ENCODE data around the gene NCR3LG1. TPM values are rescaled to one million over a fixed set of nuclear protein-coding genes. Genes with fewer than 3 reads are reported as not detected.
A peak's percentile ranks its signal among the peaks of the same experiment; 100 is the strongest.

NCR3LG1 gene
- total and polyA plus RNA-seq, 2 donors from 2014 or later = 0.71 to 4.5 TPM

- no peak for FAIRE-seq
- intact Hi-C loops (cut with DNase I) = no loop called here
- peaks cover 0 to 10% (median 0%) of the 10 kb centered on the region in 3 donors for H3K4me1 ChIP-seq (ENCODE audit: control insufficient read depth in 2 of 3, insufficient read depth in 2 of 3, low read depth in 1 of 3, low read length in 3 of 3)
Measured at GRCh38 chr11:17411418-17411817, 59.8 kb downstream of the NCR3LG1 start.

DNA sequence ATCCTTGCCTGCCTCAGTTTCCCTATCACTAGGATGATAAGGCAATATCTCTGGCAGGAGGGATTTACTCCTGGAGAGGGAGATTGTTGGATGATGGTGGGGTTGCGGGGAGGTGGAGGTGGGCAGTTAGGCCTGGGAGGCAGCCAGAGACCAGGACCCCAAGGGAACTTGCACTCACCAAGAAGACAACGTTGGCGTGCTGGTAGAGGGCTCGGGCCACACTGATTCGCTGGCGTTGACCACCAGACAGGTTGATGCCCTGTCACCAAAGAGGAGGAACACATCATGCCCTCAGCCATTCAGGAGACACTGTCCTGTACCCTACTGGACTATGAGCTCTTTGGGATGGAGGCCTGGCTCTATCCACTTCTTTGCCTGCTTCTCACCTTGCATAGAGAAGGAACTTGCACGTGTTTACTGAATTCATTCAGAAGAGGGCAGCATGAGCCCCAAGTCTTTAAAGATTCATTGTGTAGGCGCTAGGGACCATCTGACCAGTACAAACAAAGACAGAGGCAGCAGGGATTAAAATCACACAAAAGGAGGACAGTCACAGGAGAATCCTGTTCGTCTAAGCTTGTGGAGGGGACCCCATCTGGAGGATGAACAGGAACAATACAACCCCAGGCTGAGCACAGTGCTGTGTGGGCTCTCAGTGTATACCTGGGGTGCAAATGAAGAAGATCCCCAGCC lies 61.0 kb downstream of the NCR3LG1 start:
- H3K9me3 ChIP-seq (ENCODE audit: control insufficient read depth in 2 of 3, insufficient read depth in 1 of 3, low read length in 3 of 3) = no peaks in the 10 kb centered on the region
- no peaks in the 10 kb centered on the region for H3K36me3 ChIP-seq (ENCODE audit: control insufficient read depth in 2 of 3, insufficient read depth in 3 of 3, low read length in 3 of 3)
- TF ChIP-seq, protein P1, sequence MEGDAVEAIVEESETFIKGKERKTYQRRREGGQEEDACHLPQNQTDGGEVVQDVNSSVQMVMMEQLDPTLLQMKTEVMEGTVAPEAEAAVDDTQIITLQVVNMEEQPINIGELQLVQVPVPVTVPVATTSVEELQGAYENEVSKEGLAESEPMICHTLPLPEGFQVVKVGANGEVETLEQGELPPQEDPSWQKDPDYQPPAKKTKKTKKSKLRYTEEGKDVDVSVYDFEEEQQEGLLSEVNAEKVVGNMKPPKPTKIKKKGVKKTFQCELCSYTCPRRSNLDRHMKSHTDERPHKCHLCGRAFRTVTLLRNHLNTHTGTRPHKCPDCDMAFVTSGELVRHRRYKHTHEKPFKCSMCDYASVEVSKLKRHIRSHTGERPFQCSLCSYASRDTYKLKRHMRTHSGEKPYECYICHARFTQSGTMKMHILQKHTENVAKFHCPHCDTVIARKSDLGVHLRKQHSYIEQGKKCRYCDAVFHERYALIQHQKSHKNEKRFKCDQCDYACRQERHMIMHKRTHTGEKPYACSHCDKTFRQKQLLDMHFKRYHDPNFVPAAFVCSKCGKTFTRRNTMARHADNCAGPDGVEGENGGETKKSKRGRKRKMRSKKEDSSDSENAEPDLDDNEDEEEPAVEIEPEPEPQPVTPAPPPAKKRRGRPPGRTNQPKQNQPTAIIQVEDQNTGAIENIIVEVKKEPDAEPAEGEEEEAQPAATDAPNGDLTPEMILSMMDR (IDR thresholded peaks at IDR 0.05; ENCODE audit: borderline replicate concordance, extremely low read depth, insufficient read depth) = no peak
- H3K27me3 ChIP-seq (ENCODE audit: control insufficient read depth, insufficient read depth, low read length) = no peaks in the 10 kb centered on the region
- no peak overlapping the region for H3K27ac ChIP-seq (ENCODE audit: low read depth in 2 of 2, low read length in 2 of 2)
- intact Hi-C loops (cut with DNase I) = no loop called here
- no peak for FAIRE-seq
- no peak overlapping the region for H3K9ac ChIP-seq (ENCODE audit: low read length in 3 of 3)
- H3K4me3 ChIP-seq (ENCODE audit: low read length in 3 of 3) = no peak overlapping the region
- DNase-seq = peak in 1 of 5 donors; percentile 4
- peaks cover 0 to 5% (median 0%) of the 10 kb centered on the region in 3 donors for H3K4me1 ChIP-seq (ENCODE audit: control insufficient read depth in 2 of 3, insufficient read depth in 2 of 3, low read depth in 1 of 3, low read length in 3 of 3)

More at GRCh38 chr11:17411418-17411817, 59.8 kb downstream of the NCR3LG1 start:
- DNase-seq = no peak
- no peak overlapping the region for H3K9ac ChIP-seq (ENCODE audit: low read length in 3 of 3)
- peak overlapping the region in 1 of 2 donors; percentile 24 for H3K27ac ChIP-seq (ENCODE audit: low read depth in 2 of 2, low read length in 2 of 2)
- TF ChIP-seq, protein P1 (IDR thresholded peaks at IDR 0.05; ENCODE audit: borderline replicate concordance, extremely low read depth, insufficient read depth) = no peak
- no peaks in the 10 kb centered on the region for H3K36me3 ChIP-seq (ENCODE audit: control insufficient read depth in 2 of 3, insufficient read depth in 3 of 3, low read length in 3 of 3)
- H3K4me3 ChIP-seq (ENCODE audit: low read length in 3 of 3) = no peak overlapping the region
- no peaks in the 10 kb centered on the region for H3K27me3 ChIP-seq (ENCODE audit: control insufficient read depth, insufficient read depth, low read length)
- no peaks in the 10 kb centered on the region for H3K9me3 ChIP-seq (ENCODE audit: control insufficient read depth in 2 of 3, insufficient read depth in 1 of 3, low read length in 3 of 3)

GRCh38 chr11:17413414-17414316 lies 62.1 kb downstream of the NCR3LG1 start:
- TF ChIP-seq, protein P1 (IDR thresholded peaks at IDR 0.05; ENCODE audit: borderline replicate concordance, extremely low read depth, insufficient read depth) = no peak
- Histone ChIP-seq H3K36me3 (ENCODE audit: control insufficient read depth in 2 of 3, insufficient read depth in 3 of 3, low read length in 3 of 3) (no peaks in the 10 kb centered on the region), H3K9me3 (ENCODE audit: control insufficient read depth in 2 of 3, insufficient read depth in 1 of 3, low read length in 3 of 3) (no peaks in the 10 kb centered on the region), H3K9ac (ENCODE audit: low read length in 3 of 3) (no peak overlapping the region), H3K27me3 (ENCODE audit: control insufficient read depth, insufficient read depth, low read length) (no peaks in the 10 kb centered on the region), H3K4me3 (ENCODE audit: low read length in 3 of 3) (no peak overlapping the region), H3K4me1 (ENCODE audit: control insufficient read depth in 2 of 3, insufficient read depth in 2 of 3, low read depth in 1 of 3, low read length in 3 of 3) (peaks cover 0 to 5% (median 0%) of the 10 kb centered on the region in 3 donors), H3K27ac (ENCODE audit: low read depth in 2 of 2, low read length in 2 of 2) (no peak overlapping the region)
- intact Hi-C loops (cut with DNase I) = no loop called here
- DNase-seq (peak in 1 of 5 donors; percentile 32), FAIRE-seq (no peak)
